ENCODE data around the gene GABRP. TPM values are rescaled to one million over a fixed set of nuclear protein-coding genes. Genes with fewer than 3 reads are reported as not detected.

The GABRP gene
- polyA plus RNA-seq, 4 donors = 1.0 to 2.5 (median 1.9) TPM

GRCh38 chr5:170860415-170860814, 76.9 kb downstream of the GABRP start:
- DNase-seq (ENCODE audit: low read depth in 4 of 4, low spot score in 3 of 4) = no peak

- no peak for DNase-seq (ENCODE audit: low read depth in 4 of 4, low spot score in 3 of 4)
Observed at GRCh38 chr5:170860818-170861666, 77.5 kb downstream of the GABRP start.

- DNase-seq (ENCODE audit: low read depth in 4 of 4, low spot score in 3 of 4) = no peak
Observed at GRCh38 chr5:170861667-170861916, 78.1 kb downstream of the GABRP start.

GRCh38 chr5:170861917-170862766, 78.6 kb downstream of the GABRP start, which contains the start of gene RANBP17:
RANBP17 (plus strand) TSS chr5:170862018.
- DNase-seq (ENCODE audit: low read depth in 4 of 4, low spot score in 3 of 4) = peak; percentile 38 to 62 (median 45)

- no peak for DNase-seq (ENCODE audit: low read depth in 4 of 4, low spot score in 3 of 4)
Observed at GRCh38 chr5:170863646-170864045, 80.1 kb downstream of the GABRP start.

Other genes with a start within 250 kb of the GABRP start
- 10 to 100 TPM in 2 of 4 donors, 1 to 10 TPM in 2; 9.2 to 11.7 (median 9.7) TPM for gene RANBP17, start 78.3 kb downstream of the GABRP start, polyA plus RNA-seq (ENCODE audit: insufficient read length in 4 of 4)